LNCaP clone FGC (cell line): Measurements from ENCODE around the gene LRRC8D.
"Not testable (repeated sequence)": the region's sequence is repeated elsewhere in the genome, so short reads cannot be mapped to it uniquely, and the experiment has no call there.

Experiments
- DNase-seq: peaks from one replicate; pipeline ENCODE4 v3.0.0-alpha.2; 2011; ENCODE audit warnings: low read depth
- H3K4me3 ChIP-seq: 2 replicates; pipeline ENCODE4 v1.5.1; 2011; ENCODE audit warnings: mild to moderate bottlenecking, low read depth, low read length, control low read depth
- CTCF ChIP-seq: IDR thresholded peaks from 2 replicates; pipeline ENCODE4 v1.5.1; 2012; ENCODE audit warnings: mild to moderate bottlenecking; ENCODE audit not compliant: control insufficient read depth, insufficient read depth; ENCODE audit errors: extremely low read depth

LRRC8D gene

GRCh38 chr1:89786628-89787214 is 34.1 kb upstream of the LRRC8D start:
- no peak for DNase-seq
- H3K4me3 ChIP-seq, result no peak overlapping the region
- TF ChIP-seq CTCF, result no peak

- TF ChIP-seq CTCF, result no peak
- no peak overlapping the region for H3K4me3 ChIP-seq
- no peak for DNase-seq
These were observed 30.2 kb upstream of the LRRC8D start for GRCh38 chr1:89790592-89790991.

- TF ChIP-seq CTCF, result no peak
These were observed 29.6 kb upstream of the LRRC8D start for GRCh38 chr1:89791064-89791726.

GRCh38 chr1:89794406-89794805 is 26.4 kb upstream of the LRRC8D start:
- no peak for TF ChIP-seq CTCF
- H3K4me3 ChIP-seq, result no peak overlapping the region
- DNase-seq, result no peak

More at GRCh38 chr1:89791064-89791726, 29.6 kb upstream of the LRRC8D start:
- no peak overlapping the region for H3K4me3 ChIP-seq
- DNase-seq, result no peak

GRCh38 chr1:89795571-89795970 is 25.3 kb upstream of the LRRC8D start:
- not testable (repeated sequence) for DNase-seq, H3K4me3 ChIP-seq

GRCh38 chr1:89797876-89798275 is 23.0 kb upstream of the LRRC8D start:
- DNase-seq, result not testable (repeated sequence)

GRCh38 chr1:89799495-89799894 is 21.3 kb upstream of the LRRC8D start:
- TF ChIP-seq CTCF, result no peak
- H3K4me3 ChIP-seq, result no peak overlapping the region
- DNase-seq, result no peak

More at GRCh38 chr1:89797876-89798275, 23.0 kb upstream of the LRRC8D start:
- H3K4me3 ChIP-seq, result not testable (repeated sequence)

GRCh38 chr1:89800022-89800655 is 20.7 kb upstream of the LRRC8D start:
- no peak for TF ChIP-seq CTCF
- H3K4me3 ChIP-seq, result no peak overlapping the region
- no peak for DNase-seq
